Smooth muscle cell (in vitro differentiated cells): ENCODE results near the gene TBCB. TPM values are rescaled to one million over a fixed set of nuclear protein-coding genes. Genes with fewer than 3 reads are reported as not detected.
"Not testable (repeated sequence)": the region's sequence is repeated elsewhere in the genome, so short reads cannot be mapped to it uniquely, and the experiment has no call there.

Source experiments
- DNase-seq: peaks from one replicate; lab custom pipeline; 2025; ENCODE audit not compliant: unreplicated experiment; lab: John Stamatoyannopoulos, UW
- H2AFZ ChIP-seq: fragments of 200-600 bp; sonication (generic); 2 replicates; pipeline ENCODE4 v1.6.0; 2016; ENCODE audit warnings: antibody characterized with exemption, low read depth, mild to moderate bottlenecking
- H3F3A ChIP-seq: fragments of 200-600 bp; sonication (generic); 2 replicates; pipeline ENCODE4 v1.6.0; 2017; ENCODE audit warnings: antibody characterized with exemption, low read depth
- H3K27ac ChIP-seq: fragments of 200-600 bp; sonication (generic); 2 replicates; pipeline ENCODE4 v1.5.1; 2016; ENCODE audit warnings: low read depth, mild to moderate bottlenecking
- H3K27me3 ChIP-seq: fragments of 200-600 bp; sonication (generic); 2 replicates; pipeline ENCODE4 v1.6.1; 2016; ENCODE audit warnings: low read depth, mild to moderate bottlenecking
- H3K36me3 ChIP-seq: fragments of 200-600 bp; sonication (generic); 2 replicates; pipeline ENCODE4 v1.5.1; 2016; ENCODE audit warnings: low read depth
- H3K4me1 ChIP-seq: fragments of 200-600 bp; sonication (generic); 2 replicates; pipeline ENCODE4 v1.5.1; 2016; ENCODE audit warnings: low read depth
- H3K4me2 ChIP-seq: fragments of 200-600 bp; sonication (generic); 2 replicates; pipeline ENCODE4 v1.6.0; 2016; ENCODE audit warnings: mild to moderate bottlenecking
- H3K4me3 ChIP-seq: fragments of 200-600 bp; sonication (generic); 2 replicates; pipeline ENCODE4 v1.5.1; 2016; ENCODE audit warnings: mild to moderate bottlenecking
- H3K79me2 ChIP-seq: fragments of 200-600 bp; sonication (generic); 2 replicates; pipeline ENCODE4 v1.6.0; 2016; ENCODE audit warnings: low read depth, mild to moderate bottlenecking
- H3K9ac ChIP-seq: fragments of 200-600 bp; sonication (generic); 2 replicates; pipeline ENCODE4 v1.6.0; 2016; ENCODE audit warnings: low read depth
- H3K9me3 ChIP-seq: fragments of 200-600 bp; sonication (generic); replicated peaks from 2 replicates; pipeline ENCODE4 v1.5.1; 2016; ENCODE audit warnings: low read depth
- H4K20me1 ChIP-seq: fragments of 200-600 bp; sonication (generic); 2 replicates; pipeline ENCODE4 v1.6.0; 2016; ENCODE audit warnings: low read depth
- CTCF ChIP-seq: fragments of 200-600 bp; sonication (generic); IDR thresholded peaks from 2 replicates; pipeline ENCODE4 v1.5.1; 2017; ENCODE audit warnings: borderline replicate concordance, mild to moderate bottlenecking, antibody characterized with exemption; ENCODE audit not compliant: insufficient read depth, poor library complexity, severe bottlenecking
- WGBS: methylation state at CpG from one replicate; pipeline ENCODE4 v1.1.7; 2016; ENCODE audit warnings: low lambda C conversion rate; 5-methylcytosine and 5-hydroxymethylcytosine counted together
- polyA plus RNA-seq: library from polyadenylated mRNA; unstranded; fragments of >200 nt; fragmentation: Nextera tagmentation; extraction: Ambion mirVana; gene quantifications from 2 replicates; pipeline ENCODE4 v1.2.1, GENCODE V29; 2016
- total RNA-seq: library from RNA; depleted of rRNA; stranded (reverse); fragments of >200 nt; gene quantifications from 2 replicates; pipeline ENCODE4 v1.2.3, GENCODE V29; 2014

The TBCB gene
- total and polyA plus RNA-seq, 2 experiments from 2014 or later, result 146 to 234 TPM

- no peaks in the 10 kb centered on the region for H3K36me3 ChIP-seq
- H3K9me3 ChIP-seq, result no peaks in the 10 kb centered on the region
- TF ChIP-seq CTCF, result no peak
- H3K4me3 ChIP-seq, result no peak overlapping the region
- H3K9ac ChIP-seq, result no peak overlapping the region
- H4K20me1 ChIP-seq, result peaks cover 8% of the 10 kb centered on the region
- no peaks in the 10 kb centered on the region for H3F3A ChIP-seq
- no peak overlapping the region for H3K4me2 ChIP-seq
- no peak for DNase-seq
- H3K79me2 ChIP-seq, result peaks cover 18% of the 10 kb centered on the region
- no peaks in the 10 kb centered on the region for H3K27me3 ChIP-seq
- no peak overlapping the region for H2AFZ ChIP-seq
- no peak overlapping the region for H3K27ac ChIP-seq
- H3K4me1 ChIP-seq, result peaks cover 4% of the 10 kb centered on the region
- no CpG with 5 or more reads among the region's 18 CpGs for WGBS
These were observed 5.7 kb downstream of the TBCB start for GRCh38 chr19:36120984-36121358.

GRCh38 chr19:36121486-36122124 is 6.3 kb downstream of the TBCB start:
- Histone ChIP-seq H3K27me3 (no peaks in the 10 kb centered on the region), H3K27ac (no peak overlapping the region), H3K9ac (no peak overlapping the region), H3K36me3 (no peaks in the 10 kb centered on the region), H3F3A (no peaks in the 10 kb centered on the region), H2AFZ (no peak overlapping the region), H4K20me1 (peaks cover 8% of the 10 kb centered on the region), H3K9me3 (no peaks in the 10 kb centered on the region), H3K4me2 (no peak overlapping the region), H3K79me2 (peaks cover 13% of the 10 kb centered on the region), H3K4me3 (no peak overlapping the region), H3K4me1 (no peaks in the 10 kb centered on the region)
- WGBS, result 96% methylated on average over 45 of the region's 49 CpGs
- no peak for TF ChIP-seq CTCF
- DNase-seq, result no peak

- DNase-seq, result no peak
- WGBS, result 98% methylated on average over 9 of the region's 9 CpGs
- Histone ChIP-seq H3K4me3 (no peak overlapping the region), H3K79me2 (no peaks in the 10 kb centered on the region), H3K4me1 (no peaks in the 10 kb centered on the region), H3F3A (peaks cover 22% of the 10 kb centered on the region), H2AFZ (no peak overlapping the region), H4K20me1 (no peaks in the 10 kb centered on the region), H3K36me3 (no peaks in the 10 kb centered on the region), H3K27me3 (no peaks in the 10 kb centered on the region), H3K27ac (no peak overlapping the region), H3K4me2 (no peak overlapping the region), H3K9ac (no peak overlapping the region), H3K9me3 (no peaks in the 10 kb centered on the region)
- TF ChIP-seq CTCF, result no peak
These were observed 10.3 kb downstream of the TBCB start for GRCh38 chr19:36125557-36125956.

GRCh38 chr19:36128392-36128736 is 13.1 kb downstream of the TBCB start:
- WGBS, result 6% methylated on average over 10 of the region's 10 CpGs
- Histone ChIP-seq H3K9ac (peak overlapping the region; percentile 17), H3K27ac (peak overlapping the region; percentile 67), H3F3A (peaks cover 22% of the 10 kb centered on the region), H3K4me3 (peak overlapping the region; percentile 53), H3K36me3 (no peaks in the 10 kb centered on the region), H3K79me2 (no peaks in the 10 kb centered on the region), H3K4me1 (no peaks in the 10 kb centered on the region), H3K9me3 (no peaks in the 10 kb centered on the region), H3K4me2 (peak overlapping the region; percentile 86), H2AFZ (peak overlapping the region; percentile 72), H3K27me3 (no peaks in the 10 kb centered on the region), H4K20me1 (no peaks in the 10 kb centered on the region)
- DNase-seq, result no peak
- no peak for TF ChIP-seq CTCF

- not testable (repeated sequence) for H4K20me1 ChIP-seq, H3K27ac ChIP-seq, DNase-seq, H3K4me2 ChIP-seq, H2AFZ ChIP-seq, H3K4me1 ChIP-seq, H3K36me3 ChIP-seq, H3K9me3 ChIP-seq, H3K4me3 ChIP-seq, H3K27me3 ChIP-seq, H3K79me2 ChIP-seq, H3K9ac ChIP-seq
- peaks cover 22% of the 10 kb centered on the region for H3F3A ChIP-seq
- WGBS, result 84% methylated on average over 6 of the region's 6 CpGs
These were observed 16.0 kb downstream of the TBCB start for GRCh38 chr19:36131221-36131620.

- H3K27me3 ChIP-seq, H3K79me2 ChIP-seq, H3K27ac ChIP-seq, H4K20me1 ChIP-seq, DNase-seq, H2AFZ ChIP-seq, H3K36me3 ChIP-seq, H3K4me1 ChIP-seq, H3K4me3 ChIP-seq, H3K9me3 ChIP-seq, H3K4me2 ChIP-seq, H3F3A ChIP-seq, H3K9ac ChIP-seq: not testable (repeated sequence)
- WGBS, result 94% methylated on average over 4 of the region's 4 CpGs
These were observed 19.6 kb downstream of the TBCB start for GRCh38 chr19:36134867-36135266.
